GM18861 (cell line): Measurements from ENCODE around the gene LIX1L.
A peak's percentile ranks its signal among the peaks of the same experiment; 100 is the strongest.
"Not testable (repeated sequence)": the region's sequence is repeated elsewhere in the genome, so short reads cannot be mapped to it uniquely, and the experiment has no call there.

Source experiments
- ATAC-seq: cut with Tn5 transposase; IDR thresholded peaks from one replicate; pipeline ENCODE4 v1.9.1; 2021; ENCODE audit not compliant: unreplicated experiment

LIX1L gene

GRCh38 chr1:145937436-145937835 is 20.4 kb downstream of the LIX1L start:
- no peak for ATAC-seq

- ATAC-seq = no peak
Observed at GRCh38 chr1:145936247-145936646, 21.6 kb downstream of the LIX1L start.

GRCh38 chr1:145935708-145936107 is 22.1 kb downstream of the LIX1L start:
- ATAC-seq = no peak

GRCh38 chr1:145932522-145933009 is 25.3 kb downstream of the LIX1L start:
- not testable (repeated sequence) for ATAC-seq

- ATAC-seq = no peak
Observed at GRCh38 chr1:145927916-145928643, 29.7 kb downstream of the LIX1L start.

GRCh38 chr1:145927063-145927886 is 30.5 kb downstream of the LIX1L start, which contains the start of gene RBM8A:
Gene RBM8A, minus strand, starts transcription at chr1:145927484. Its CDS starts 58 bp downstream, at chr1:145927426.
- peak; percentile 95 for ATAC-seq

GRCh38 chr1:145926686-145927062 is 31.1 kb downstream of the LIX1L start:
- no peak for ATAC-seq

- ATAC-seq = no peak
Observed at GRCh38 chr1:145922266-145922665, 35.6 kb downstream of the LIX1L start.

GRCh38 chr1:145920297-145920696 is 37.5 kb downstream of the LIX1L start:
- not testable (repeated sequence) for ATAC-seq

GRCh38 chr1:145918992-145919939 is 38.6 kb downstream of the LIX1L start:
- peak; percentile 18 for ATAC-seq

GRCh38 chr1:145918144-145918991 is 39.4 kb downstream of the LIX1L start, which contains the start of gene PEX11B:
Gene PEX11B, minus strand, starts transcription at chr1:145918717. Its CDS starts 29 bp downstream, at chr1:145918688.
- ATAC-seq = peak; percentile 72

GRCh38 chr1:145917595-145917994 is 40.2 kb downstream of the LIX1L start:
- ATAC-seq = no peak

GRCh38 chr1:145916745-145917144 is 41.1 kb downstream of the LIX1L start:
- no peak for ATAC-seq

- ATAC-seq = no peak
Observed at GRCh38 chr1:145912128-145912641, 45.6 kb downstream of the LIX1L start.

- ATAC-seq = no peak
Observed at GRCh38 chr1:145908653-145909052, 49.2 kb downstream of the LIX1L start.

- no peak for ATAC-seq
Observed at GRCh38 chr1:145906954-145907753, 50.7 kb downstream of the LIX1L start.

GRCh38 chr1:145901312-145902021 is 56.4 kb downstream of the LIX1L start:
- ATAC-seq = no peak

GRCh38 chr1:145898756-145899155 is 59.1 kb downstream of the LIX1L start:
- no peak for ATAC-seq
